Activated T-cell treated with anti-CD3 and anti-CD28 coated beads, Interleukin-2, amount 50 U/mL, for 72 hours (primary cell): ENCODE results near the gene APOB. TPM values are rescaled to one million over a fixed set of nuclear protein-coding genes. Genes with fewer than 3 reads are reported as not detected.

ENCODE experiments used
- ATAC-seq, 2 donors: fragments of 150-1000 bp; cut with Tn5 transposase; replicated peaks in 1 of 2; 2 replicates each; pipeline ENCODE4 v1.10.0; 2021; ENCODE audit warnings: moderate library complexity in 2 of 2, mild to moderate bottlenecking in 1 of 2
- DNase-seq, 2 donors: peaks; one replicate each; pipeline ENCODE4 v3.0.0; 2021 to 2022; ENCODE audit warnings: mixed read lengths in 1 of 2
- H3K27ac Mint-ChIP-seq: one replicate; pipeline ENCODE4 v1.8.0; 2022; ENCODE audit warnings: mild to moderate bottlenecking, moderate library complexity, mixed read lengths
- H3K27me3 Mint-ChIP-seq: one replicate; pipeline ENCODE4 v1.8.0; 2022; ENCODE audit warnings: low read depth, mixed read lengths
- H3K36me3 Mint-ChIP-seq, 2 donors: one replicate each; pipeline ENCODE4 v1.8.0; 2022; ENCODE audit warnings: mixed read lengths in 2 of 2, mild to moderate bottlenecking in 1 of 2; ENCODE audit not compliant: insufficient read depth in 2 of 2
- H3K4me1 Mint-ChIP-seq: one replicate; pipeline ENCODE4 v1.8.0; 2022; ENCODE audit warnings: low read depth, mixed read lengths
- H3K4me3 Mint-ChIP-seq, 2 donors: one replicate each; pipeline ENCODE4 v1.8.0; 2022; ENCODE audit warnings: mild to moderate bottlenecking in 2 of 2, mixed read lengths in 2 of 2, moderate library complexity in 2 of 2
- H3K9me3 Mint-ChIP-seq, 2 donors: one replicate each; pipeline ENCODE4 v1.8.0; 2022; ENCODE audit warnings: mixed read lengths in 2 of 2
- total RNA-seq, 2 donors: library from RNA; stranded (reverse); gene quantifications; one replicate each; pipeline ENCODE4 v1.2.3, GENCODE V29; 2022

The APOB gene, protein sequence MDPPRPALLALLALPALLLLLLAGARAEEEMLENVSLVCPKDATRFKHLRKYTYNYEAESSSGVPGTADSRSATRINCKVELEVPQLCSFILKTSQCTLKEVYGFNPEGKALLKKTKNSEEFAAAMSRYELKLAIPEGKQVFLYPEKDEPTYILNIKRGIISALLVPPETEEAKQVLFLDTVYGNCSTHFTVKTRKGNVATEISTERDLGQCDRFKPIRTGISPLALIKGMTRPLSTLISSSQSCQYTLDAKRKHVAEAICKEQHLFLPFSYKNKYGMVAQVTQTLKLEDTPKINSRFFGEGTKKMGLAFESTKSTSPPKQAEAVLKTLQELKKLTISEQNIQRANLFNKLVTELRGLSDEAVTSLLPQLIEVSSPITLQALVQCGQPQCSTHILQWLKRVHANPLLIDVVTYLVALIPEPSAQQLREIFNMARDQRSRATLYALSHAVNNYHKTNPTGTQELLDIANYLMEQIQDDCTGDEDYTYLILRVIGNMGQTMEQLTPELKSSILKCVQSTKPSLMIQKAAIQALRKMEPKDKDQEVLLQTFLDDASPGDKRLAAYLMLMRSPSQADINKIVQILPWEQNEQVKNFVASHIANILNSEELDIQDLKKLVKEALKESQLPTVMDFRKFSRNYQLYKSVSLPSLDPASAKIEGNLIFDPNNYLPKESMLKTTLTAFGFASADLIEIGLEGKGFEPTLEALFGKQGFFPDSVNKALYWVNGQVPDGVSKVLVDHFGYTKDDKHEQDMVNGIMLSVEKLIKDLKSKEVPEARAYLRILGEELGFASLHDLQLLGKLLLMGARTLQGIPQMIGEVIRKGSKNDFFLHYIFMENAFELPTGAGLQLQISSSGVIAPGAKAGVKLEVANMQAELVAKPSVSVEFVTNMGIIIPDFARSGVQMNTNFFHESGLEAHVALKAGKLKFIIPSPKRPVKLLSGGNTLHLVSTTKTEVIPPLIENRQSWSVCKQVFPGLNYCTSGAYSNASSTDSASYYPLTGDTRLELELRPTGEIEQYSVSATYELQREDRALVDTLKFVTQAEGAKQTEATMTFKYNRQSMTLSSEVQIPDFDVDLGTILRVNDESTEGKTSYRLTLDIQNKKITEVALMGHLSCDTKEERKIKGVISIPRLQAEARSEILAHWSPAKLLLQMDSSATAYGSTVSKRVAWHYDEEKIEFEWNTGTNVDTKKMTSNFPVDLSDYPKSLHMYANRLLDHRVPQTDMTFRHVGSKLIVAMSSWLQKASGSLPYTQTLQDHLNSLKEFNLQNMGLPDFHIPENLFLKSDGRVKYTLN (N-terminal part only)
- total RNA-seq, result not detected

DNA sequence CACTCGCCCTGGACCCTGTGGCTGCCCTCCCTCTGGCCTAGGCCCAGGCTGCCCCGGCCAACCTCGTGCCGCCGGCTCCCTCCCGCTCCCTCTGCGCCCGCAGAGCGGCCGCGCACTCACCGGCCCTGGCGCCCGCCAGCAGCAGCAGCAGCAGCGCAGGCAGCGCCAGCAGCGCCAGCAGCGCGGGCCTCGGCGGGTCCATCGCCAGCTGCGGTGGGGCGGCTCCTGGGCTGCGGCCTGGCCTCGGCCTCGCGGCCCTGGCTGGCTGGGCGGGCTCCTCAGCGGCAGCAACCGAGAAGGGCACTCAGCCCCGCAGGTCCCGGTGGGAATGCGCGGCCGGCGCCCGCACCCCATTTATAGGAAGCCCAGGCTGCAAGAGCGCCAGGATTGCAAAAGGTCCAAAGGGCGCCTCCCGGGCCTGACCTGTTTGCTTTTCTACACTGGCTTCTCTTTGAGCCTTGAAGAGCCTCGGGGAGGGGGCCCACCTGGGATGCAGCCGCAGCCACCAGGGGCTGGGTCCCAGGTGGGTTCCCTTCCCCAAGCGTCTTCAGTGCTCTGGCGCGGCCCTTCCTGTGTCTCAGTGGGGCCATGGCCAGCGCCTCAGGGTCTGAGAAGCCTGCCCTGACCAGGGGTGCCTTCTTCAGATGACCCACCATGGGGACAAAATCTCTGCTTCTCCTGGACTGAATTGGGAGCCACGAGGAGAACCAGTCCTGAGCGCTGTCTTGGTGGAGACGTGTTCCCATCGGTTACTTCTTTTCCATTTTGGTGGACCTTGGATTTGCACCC, at the start of gene APOB:
TSS of gene APOB (minus strand) at position 330 of the 789 bp plus-strand sequence. CDS start at position 202, 128 bp downstream.
- H3K4me3 Mint-ChIP-seq, result peak within 1 kb of the TSS in 1 of 2 donors; percentile 19
- H3K4me1 Mint-ChIP-seq, result peaks cover 5% of the 10 kb centered on the region
- ATAC-seq (no peak), DNase-seq (no peak)
- peaks cover 22% of the 10 kb centered on the region for H3K27me3 Mint-ChIP-seq
- H3K27ac Mint-ChIP-seq, result no peak within 1 kb of the TSS
- no peaks in the 10 kb centered on the region for H3K9me3 Mint-ChIP-seq
- H3K36me3 Mint-ChIP-seq, result no peaks in the 10 kb centered on the region

- DNase-seq, result no peak
- Mint-ChIP-seq H3K9me3 (no peaks in the 10 kb centered on the region), H3K27me3 (peaks cover 6% of the 10 kb centered on the region), H3K4me3 (no peak overlapping the region), H3K4me1 (no peaks in the 10 kb centered on the region), H3K36me3 (no peaks in the 10 kb centered on the region), H3K27ac (no peak overlapping the region)
- ATAC-seq, result no peak
Observed at GRCh38 chr2:21092308-21092869, 48.5 kb upstream of the APOB start.

DNA sequence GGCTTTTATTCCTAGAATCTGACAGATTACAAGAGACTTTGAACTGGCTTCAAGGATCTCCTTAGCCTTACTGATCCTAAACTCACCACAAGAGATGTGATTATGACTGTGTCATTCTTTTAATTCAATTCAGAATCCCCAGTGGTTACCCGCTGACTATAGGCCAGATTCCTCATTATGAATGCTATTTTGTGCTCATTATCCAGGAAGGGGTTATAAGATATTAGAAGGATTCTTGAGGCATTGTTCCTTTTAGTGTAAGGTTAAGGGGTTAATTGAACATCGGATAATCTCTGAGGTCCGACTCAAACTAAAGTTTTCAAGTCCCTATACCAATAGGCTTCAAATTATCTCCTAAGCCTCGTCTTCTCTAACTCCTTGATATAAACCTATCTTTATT, 40.5 kb upstream of the APOB start:
- no peaks in the 10 kb centered on the region for H3K36me3 Mint-ChIP-seq
- DNase-seq (no peak), ATAC-seq (no peak)
- peaks cover 0 to 2% of the 10 kb centered on the region in 2 donors for H3K9me3 Mint-ChIP-seq
- no peaks in the 10 kb centered on the region for H3K4me1 Mint-ChIP-seq
- no peak overlapping the region for H3K4me3 Mint-ChIP-seq
- no peaks in the 10 kb centered on the region for H3K27me3 Mint-ChIP-seq
- no peak overlapping the region for H3K27ac Mint-ChIP-seq

DNA sequence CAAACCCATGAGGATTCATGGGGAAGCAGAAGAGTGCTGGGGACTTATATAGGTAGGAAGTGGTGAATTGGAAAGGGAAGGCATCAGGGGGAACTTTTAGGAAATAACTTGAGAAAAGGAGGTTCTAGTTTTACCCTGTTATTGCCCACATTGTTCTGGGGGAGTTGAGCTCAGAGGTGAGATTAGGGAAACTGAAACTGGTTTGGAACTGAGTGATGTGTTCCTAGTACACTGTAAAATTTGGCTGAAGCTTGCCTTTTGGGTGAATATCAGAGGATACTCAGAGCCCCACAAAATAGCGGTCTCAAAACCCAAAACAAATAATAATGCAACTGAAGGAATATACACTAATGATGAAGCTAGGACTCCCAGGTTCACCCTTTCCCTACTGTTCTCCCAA, 39.6 kb upstream of the APOB start:
- H3K36me3 Mint-ChIP-seq, result no peaks in the 10 kb centered on the region
- H3K27me3 Mint-ChIP-seq, result no peaks in the 10 kb centered on the region
- no peak overlapping the region for H3K27ac Mint-ChIP-seq
- DNase-seq (no peak), ATAC-seq (no peak)
- H3K4me1 Mint-ChIP-seq, result no peaks in the 10 kb centered on the region
- H3K4me3 Mint-ChIP-seq, result no peak overlapping the region
- peaks cover 0 to 2% of the 10 kb centered on the region in 2 donors for H3K9me3 Mint-ChIP-seq

GRCh38 chr2:21078296-21078695, 34.4 kb upstream of the APOB start:
- peaks cover 0 to 5% of the 10 kb centered on the region in 2 donors for H3K9me3 Mint-ChIP-seq
- DNase-seq (no peak), ATAC-seq (no peak)
- no peaks in the 10 kb centered on the region for H3K27me3 Mint-ChIP-seq
- H3K4me1 Mint-ChIP-seq, result no peaks in the 10 kb centered on the region
- no peak overlapping the region for H3K4me3 Mint-ChIP-seq
- no peak overlapping the region for H3K27ac Mint-ChIP-seq
- no peaks in the 10 kb centered on the region for H3K36me3 Mint-ChIP-seq

GRCh38 chr2:21072477-21073242, 28.8 kb upstream of the APOB start:
- ATAC-seq, result no peak
- H3K36me3 Mint-ChIP-seq, result no peaks in the 10 kb centered on the region
- H3K27ac Mint-ChIP-seq, result no peak overlapping the region
- H3K27me3 Mint-ChIP-seq, result no peaks in the 10 kb centered on the region
- H3K9me3 Mint-ChIP-seq, result peaks cover 0 to 2% of the 10 kb centered on the region in 2 donors
- DNase-seq, result no peak
- no peaks in the 10 kb centered on the region for H3K4me1 Mint-ChIP-seq
- H3K4me3 Mint-ChIP-seq, result no peak overlapping the region

GRCh38 chr2:21070341-21071257, 26.7 kb upstream of the APOB start:
- ATAC-seq, result no peak

DNA sequence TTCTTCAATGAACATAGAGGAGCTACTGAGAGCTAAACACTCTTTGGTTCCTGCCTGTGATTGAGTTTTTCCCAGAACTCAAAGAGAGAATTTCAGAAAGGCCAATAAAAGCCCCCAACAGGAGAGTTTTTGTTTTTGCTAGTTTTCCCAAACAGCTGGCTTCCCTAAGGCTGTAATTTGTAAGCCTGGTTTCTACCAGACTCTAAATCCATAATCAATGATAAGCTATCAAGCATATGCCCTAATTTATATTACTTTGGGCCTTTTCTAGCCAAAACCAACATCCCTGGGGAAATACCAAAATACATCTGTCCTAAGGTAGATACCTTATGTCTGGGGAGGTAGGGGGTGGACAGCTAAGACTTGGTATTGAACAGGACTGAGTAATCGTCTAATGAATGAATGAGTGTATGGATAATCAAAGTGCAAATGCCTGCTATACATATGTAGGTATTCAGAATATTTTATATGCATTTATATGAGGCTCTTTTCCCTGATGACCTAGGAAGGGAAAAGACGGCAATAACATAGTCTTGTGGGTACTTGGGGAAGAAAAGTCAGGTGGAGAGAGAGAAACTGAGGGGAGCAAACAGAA, 26.0 kb upstream of the APOB start:
- Mint-ChIP-seq H3K4me3 (no peak overlapping the region), H3K27me3 (no peaks in the 10 kb centered on the region), H3K9me3 (no peaks in the 10 kb centered on the region), H3K4me1 (no peaks in the 10 kb centered on the region), H3K36me3 (no peaks in the 10 kb centered on the region), H3K27ac (no peak overlapping the region)
- DNase-seq, result no peak
- ATAC-seq, result no peak

More at GRCh38 chr2:21070341-21071257, 26.7 kb upstream of the APOB start:
- no peak overlapping the region for H3K27ac Mint-ChIP-seq
- DNase-seq, result no peak
- H3K27me3 Mint-ChIP-seq, result no peaks in the 10 kb centered on the region
- H3K36me3 Mint-ChIP-seq, result no peaks in the 10 kb centered on the region
- no peaks in the 10 kb centered on the region for H3K9me3 Mint-ChIP-seq
- no peak overlapping the region for H3K4me3 Mint-ChIP-seq
- H3K4me1 Mint-ChIP-seq, result no peaks in the 10 kb centered on the region

GRCh38 chr2:21067859-21068537, 24.1 kb upstream of the APOB start:
- Mint-ChIP-seq H3K27me3 (no peaks in the 10 kb centered on the region), H3K36me3 (no peaks in the 10 kb centered on the region), H3K9me3 (no peaks in the 10 kb centered on the region), H3K4me1 (no peaks in the 10 kb centered on the region), H3K27ac (no peak overlapping the region), H3K4me3 (no peak overlapping the region)
- DNase-seq, result no peak
- no peak for ATAC-seq

- no peak overlapping the region for H3K27ac Mint-ChIP-seq
- H3K36me3 Mint-ChIP-seq, result no peaks in the 10 kb centered on the region
- H3K4me1 Mint-ChIP-seq, result no peaks in the 10 kb centered on the region
- H3K4me3 Mint-ChIP-seq, result no peak overlapping the region
- H3K27me3 Mint-ChIP-seq, result no peaks in the 10 kb centered on the region
- no peak for DNase-seq
- H3K9me3 Mint-ChIP-seq, result no peaks in the 10 kb centered on the region
- ATAC-seq, result no peak
Observed at GRCh38 chr2:21067125-21067524, 23.3 kb upstream of the APOB start.
